ENCODE measurements around the gene SLC9C1. TPM values are rescaled to one million over a fixed set of nuclear protein-coding genes. Genes with fewer than 3 reads are reported as not detected.

Gene SLC9C1
- total and polyA plus RNA-seq, 9 of the 15 experiments (the other 6 are each of a cell fraction or from before 2014, with no cell fraction given) = not detected

- TF ChIP-seq CCNT2 (IDR thresholded peaks at IDR 0.05; ENCODE audit: borderline replicate concordance, extremely low read depth, insufficient read length, low read depth, low read length) = no peak
- TF ChIP-seq ZNF23 (CRISPR knock-in tag; IDR thresholded peaks at IDR 0.05) = no peak
- TF ChIP-seq FOXK1 (CRISPR knock-in tag; IDR thresholded peaks at IDR 0.05; ENCODE audit: borderline replicate concordance) = no peak
- no peak for TF ChIP-seq ZNF253 (CRISPR knock-in tag; conservative IDR thresholded peaks at IDR 0.05)
These were observed 161.5 kb downstream of the SLC9C1 start (continued) for GRCh38 chr3:112132554-112132953.

GRCh38 chr3:112132088-112132487 is 161.9 kb downstream of the SLC9C1 start:
- no peak overlapping the region for H3K27ac ChIP-seq (ENCODE audit: extremely low read depth, low read depth, low read length)
- DNase-seq (ENCODE audit: extremely low read depth in 1 of 4, low spot score in 3 of 4) (no peak), ATAC-seq (no peak), FAIRE-seq (no peak)
- no peaks in the 10 kb centered on the region for H3K9me1 ChIP-seq (ENCODE audit: control insufficient read depth, insufficient read depth, low read length)
- in situ Hi-C loops (cut with MboI) (no loop called here), intact Hi-C loops (cut with micrococcal nuclease) (loop anchor here (10.0 kb wide), 1 partner anchor 143 kb away; no protein-coding TSS in a partner anchor)
- H3K79me2 ChIP-seq (ENCODE audit: control insufficient read depth, insufficient read depth, low read length) = no peaks in the 10 kb centered on the region
- WGBS (ENCODE audit: insufficient coverage, low coverage, missing lambda C conversion rate) = 18% methylated on average over 2 of the region's 3 CpGs
- no peak overlapping the region for H2AFZ ChIP-seq (ENCODE audit: low read depth, low read length)
- H3K9me3 ChIP-seq (replicated peaks; ENCODE audit: control insufficient read depth, insufficient read depth, low read depth, low read length) = no peaks in the 10 kb centered on the region
- no TSS peak for BruUV-seq (replicated peaks)
- no peak overlapping the region for H3K4me2 ChIP-seq (ENCODE audit: insufficient read depth, low read length)
- TF ChIP-seq TCF7 (IDR thresholded peaks at IDR 0.05; ENCODE audit: borderline replicate concordance) (no peak), SETDB1 (IDR thresholded peaks at IDR 0.05; ENCODE audit: low read length) (no peak), THRAP3 (IDR thresholded peaks at IDR 0.05; ENCODE audit: borderline replicate concordance) (no peak), POU5F1 (IDR thresholded peaks at IDR 0.05; ENCODE audit: borderline replicate concordance, low read depth, low read length, partially characterized antibody) (no peak), E2F3 (CRISPR knock-in tag; IDR thresholded peaks at IDR 0.05) (no peak), ZNF511 (CRISPR knock-in tag; IDR thresholded peaks at IDR 0.05) (no peak), KDM1A (IDR thresholded peaks at IDR 0.05) (no peak), BCOR (IDR thresholded peaks at IDR 0.05) (no peak)
- TF ChIP-seq, protein P1, sequence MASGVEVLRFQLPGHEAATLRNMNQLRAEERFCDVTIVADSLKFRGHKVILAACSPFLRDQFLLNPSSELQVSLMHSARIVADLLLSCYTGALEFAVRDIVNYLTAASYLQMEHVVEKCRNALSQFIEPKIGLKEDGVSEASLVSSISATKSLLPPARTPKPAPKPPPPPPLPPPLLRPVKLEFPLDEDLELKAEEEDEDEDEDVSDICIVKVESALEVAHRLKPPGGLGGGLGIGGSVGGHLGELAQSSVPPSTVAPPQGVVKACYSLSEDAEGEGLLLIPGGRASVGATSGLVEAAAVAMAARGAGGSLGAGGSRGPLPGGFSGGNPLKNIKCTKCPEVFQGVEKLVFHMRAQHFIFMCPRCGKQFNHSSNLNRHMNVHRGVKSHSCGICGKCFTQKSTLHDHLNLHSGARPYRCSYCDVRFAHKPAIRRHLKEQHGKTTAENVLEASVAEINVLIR (CRISPR knock-in tag; IDR thresholded peaks at IDR 0.05) = no peak
- no peaks in the 10 kb centered on the region for H3K36me3 ChIP-seq (ENCODE audit: control insufficient read depth, insufficient read depth, low read length)
- H3K4me3 ChIP-seq = no peak overlapping the region
- ChIA-PET CTCF (ENCODE audit: low intra/inter-chr PET ratio) (no interaction called here), POLR2A (no interaction called here)
- H3K4me1 ChIP-seq (replicated peaks in 1 of 2; ENCODE audit: control insufficient read depth in 2 of 2, insufficient read depth in 2 of 2, low read length in 2 of 2) = peaks cover 0 to 7% of the 10 kb centered on the region in 2 experiments; a peak in 1 of 5 replicates
- H3K27me3 ChIP-seq (ENCODE audit: control insufficient read depth in 2 of 2, insufficient read depth in 2 of 2, low read length in 2 of 2) = no peaks in the 10 kb centered on the region
- H3K9ac ChIP-seq (ENCODE audit: insufficient read depth in 1 of 2, low read depth in 2 of 2, low read length in 2 of 2) = no peak overlapping the region
- no peaks in the 10 kb centered on the region for H4K20me1 ChIP-seq (replicated peaks; ENCODE audit: control insufficient read depth, insufficient read depth, low read length)
